Lung (tissue), 12 donors: Measurements from ENCODE around the gene LTB4R. TPM values are rescaled to one million over a fixed set of nuclear protein-coding genes. Genes with fewer than 3 reads are reported as not detected.

Experiments
- ATAC-seq: fragments of 200-7000 bp; cut with Tn5 transposase; one replicate; pipeline ENCODE4 v1.9.1; 2020; ENCODE audit warnings: moderate number of reproducible peaks; ENCODE audit not compliant: insufficient read depth, low FRiP score
- DNase-seq, 3 donors: peaks; one replicate each; pipeline ENCODE4 v3.0.0-alpha.2; 2013 to 2017
- H3K27ac ChIP-seq, 2 donors: one replicate each; pipeline ENCODE4 v1.5.1; 2013; ENCODE audit warnings: mild to moderate bottlenecking in 2 of 2, moderate library complexity in 2 of 2, control low read depth in 1 of 2, inconsistent platforms in 1 of 2, low read depth in 1 of 2, low read length in 1 of 2
- H3K27me3 ChIP-seq, 3 donors: one replicate each; pipeline ENCODE4 v1.5.1; 2013; ENCODE audit warnings: low read length in 2 of 3; ENCODE audit not compliant: control insufficient read depth in 3 of 3, insufficient read depth in 3 of 3
- H3K36me3 ChIP-seq, 4 donors: one replicate each; pipeline ENCODE4 v1.5.1; 2013; ENCODE audit warnings: low read length in 4 of 4, mild to moderate bottlenecking in 1 of 4, moderate library complexity in 1 of 4; ENCODE audit not compliant: control insufficient read depth in 4 of 4, insufficient read depth in 4 of 4
- H3K4me1 ChIP-seq, 5 donors: one replicate each; pipeline ENCODE4 v1.5.1; 2013; ENCODE audit warnings: low read length in 5 of 5, mild to moderate bottlenecking in 2 of 5, moderate library complexity in 1 of 5; ENCODE audit not compliant: control insufficient read depth in 5 of 5, insufficient read depth in 5 of 5
- H3K4me3 ChIP-seq: one replicate; pipeline ENCODE4 v1.5.1; 2013; ENCODE audit warnings: mild to moderate bottlenecking, control low read depth, moderate library complexity
- H3K9ac ChIP-seq, 2 donors: one replicate each; pipeline ENCODE4 v1.5.1; 2013; ENCODE audit warnings: low read length in 2 of 2, control low read depth in 1 of 2; ENCODE audit not compliant: insufficient read depth in 1 of 2
- H3K9me3 ChIP-seq, 4 donors: one replicate each; pipeline ENCODE4 v1.5.1; 2013; ENCODE audit warnings: low read length in 3 of 4, mild to moderate bottlenecking in 1 of 4, moderate library complexity in 1 of 4; ENCODE audit not compliant: control insufficient read depth in 4 of 4, insufficient read depth in 3 of 4
- CTCF ChIP-seq: IDR thresholded peaks from 2 replicates; pipeline ENCODE4 v1.5.1; 2012; ENCODE audit warnings: mild to moderate bottlenecking; ENCODE audit errors: control extremely low read depth, extremely low read depth
- WGBS, 2 donors: extraction: QIAGEN DNeasy Blood & Tissue Kit; methylation state at CpG; one replicate each; pipeline ENCODE4 v1.1.7; 2013; 5-methylcytosine and 5-hydroxymethylcytosine counted together
- polyA plus RNA-seq, 2 donors: library from polyadenylated mRNA; stranded (reverse); fragments of 200-250 nt; gene quantifications; one replicate each; pipeline ENCODE4 v1.2.1, GENCODE V29; 2013
- total RNA-seq, 2 donors: library from RNA; depleted of rRNA in 1 of 2; stranded (reverse); fragments of >200 nt in 1 of 2; gene quantifications; one replicate each; pipeline ENCODE4 v1.2.1, GENCODE V29; 2014 to 2021
- donor health status: control.
- donor health status: control.
- donor health status: Bipolar disorder and iron deficiency.
- donor health status: healthy.
- donor health status: DM: yes; HTN: yes; CAD: no.

The LTB4R gene
- total and polyA plus RNA-seq, 4 donors: 4.4 to 47.0 (median 11.0) TPM

GRCh38 chr14:24323341-24323740 is 12.0 kb downstream of the LTB4R start:
- TF ChIP-seq CTCF: no peak
- H3K9ac ChIP-seq: no peak overlapping the region
- peaks cover 0 to 1% (median 0%) of the 10 kb centered on the region in 4 donors for H3K36me3 ChIP-seq
- H3K27me3 ChIP-seq: peaks cover 0 to 12% (median 5%) of the 10 kb centered on the region in 3 donors
- DNase-seq (no peak), ATAC-seq (no peak)
- no peak overlapping the region for H3K27ac ChIP-seq
- H3K9me3 ChIP-seq: no peaks in the 10 kb centered on the region
- H3K4me1 ChIP-seq: peaks cover 0 to 7% (median 0%) of the 10 kb centered on the region in 5 donors
- no peak overlapping the region for H3K4me3 ChIP-seq
- 66 to 74% methylated on average over 3 of the region's 3 CpGs for whole genome bisulfite sequencing, 2 donors

- DNase-seq (no peak), ATAC-seq (no peak)
- Histone ChIP-seq H3K27me3 (peaks cover 0 to 5% (median 1%) of the 10 kb centered on the region in 3 donors), H3K36me3 (peaks cover 0 to 1% (median 0%) of the 10 kb centered on the region in 4 donors), H3K9me3 (no peaks in the 10 kb centered on the region), H3K4me3 (no peak overlapping the region), H3K4me1 (peaks cover 0 to 7% (median 0%) of the 10 kb centered on the region in 5 donors), H3K27ac (no peak overlapping the region), H3K9ac (no peak overlapping the region)
- TF ChIP-seq CTCF: no peak
- 83 to 84% methylated on average over 6 of the region's 6 CpGs for WGBS, 2 donors
Measured at GRCh38 chr14:24324024-24324423, 12.7 kb downstream of the LTB4R start.

- H3K9ac ChIP-seq: no peak overlapping the region
- WGBS, 2 donors: 65 to 82% methylated on average over 5 of the region's 5 CpGs
Measured at GRCh38 chr14:24325041-24325530, 13.8 kb downstream of the LTB4R start.

More at GRCh38 chr14:24325041-24325530, 13.8 kb downstream of the LTB4R start:
- Histone ChIP-seq H3K36me3 (peaks cover 0 to 3% (median 0%) of the 10 kb centered on the region in 4 donors), H3K9me3 (no peaks in the 10 kb centered on the region), H3K4me1 (peaks cover 0 to 7% (median 0%) of the 10 kb centered on the region in 5 donors), H3K27ac (no peak overlapping the region), H3K4me3 (no peak overlapping the region), H3K27me3 (no peaks in the 10 kb centered on the region)
- ATAC-seq: no peak
- TF ChIP-seq CTCF: no peak
- no peak for DNase-seq
